Kidney glomerular epithelial cell (primary cell): ENCODE results near the gene NAPEPLD.

Source experiments
- DNase-seq: peaks from one replicate; lab custom pipeline; 2025; lab: John Stamatoyannopoulos, UW

Gene NAPEPLD

GRCh38 chr7:103143868-103144267 is 5.0 kb downstream of the NAPEPLD start:
- no peak for DNase-seq

GRCh38 chr7:103142494-103142893 is 6.4 kb downstream of the NAPEPLD start:
- no peak for DNase-seq

- DNase-seq, result no peak
These were observed 7.0 kb downstream of the NAPEPLD start for GRCh38 chr7:103141753-103142404.

GRCh38 chr7:103140685-103141084 is 8.2 kb downstream of the NAPEPLD start:
- no peak for DNase-seq

- no peak for DNase-seq
These were observed 8.8 kb downstream of the NAPEPLD start for GRCh38 chr7:103140061-103140460.

- DNase-seq, result no peak
These were observed 13.9 kb downstream of the NAPEPLD start for GRCh38 chr7:103134836-103135554.

- no peak for DNase-seq
These were observed 15.8 kb downstream of the NAPEPLD start for GRCh38 chr7:103132995-103133688.

GRCh38 chr7:103130901-103131624 is 17.8 kb downstream of the NAPEPLD start:
- no peak for DNase-seq

GRCh38 chr7:103129702-103130549 is 19.0 kb downstream of the NAPEPLD start:
- DNase-seq, result no peak

GRCh38 chr7:103127006-103127405 is 21.9 kb downstream of the NAPEPLD start:
- no peak for DNase-seq

GRCh38 chr7:103124429-103124979 is 24.4 kb downstream of the NAPEPLD start:
- DNase-seq, result peak; percentile 47

- DNase-seq, result no peak
These were observed 25.4 kb downstream of the NAPEPLD start for GRCh38 chr7:103123529-103123928.

- no peak for DNase-seq
These were observed 27.3 kb downstream of the NAPEPLD start for GRCh38 chr7:103121641-103122040.

- no peak for DNase-seq
These were observed 28.5 kb downstream of the NAPEPLD start for GRCh38 chr7:103120362-103120761.

- no peak for DNase-seq
These were observed 29.1 kb downstream of the NAPEPLD start for GRCh38 chr7:103119791-103120291.

GRCh38 chr7:103117465-103117864 is 31.4 kb downstream of the NAPEPLD start:
- no peak for DNase-seq

- DNase-seq, result no peak
These were observed 31.9 kb downstream of the NAPEPLD start for GRCh38 chr7:103116991-103117390.

GRCh38 chr7:103116511-103116910 is 32.4 kb downstream of the NAPEPLD start:
- peak; percentile 48 for DNase-seq

- DNase-seq, result no peak
These were observed 33.1 kb downstream of the NAPEPLD start for GRCh38 chr7:103115771-103116170.

GRCh38 chr7:103114576-103115008 is 34.3 kb downstream of the NAPEPLD start:
- DNase-seq, result no peak

GRCh38 chr7:103113164-103113563 is 35.7 kb downstream of the NAPEPLD start:
- peak; percentile 85 for DNase-seq
